LNCaP clone FGC (cell line): ENCODE results near the gene LMAN2.

Experiments
- DNase-seq: peaks from one replicate; pipeline ENCODE4 v3.0.0-alpha.2; 2011; ENCODE audit warnings: low read depth
- H3K4me3 ChIP-seq: 2 replicates; pipeline ENCODE4 v1.5.1; 2011; ENCODE audit warnings: mild to moderate bottlenecking, low read depth, low read length, control low read depth
- CTCF ChIP-seq: IDR thresholded peaks from 2 replicates; pipeline ENCODE4 v1.5.1; 2012; ENCODE audit warnings: mild to moderate bottlenecking; ENCODE audit not compliant: control insufficient read depth, insufficient read depth; ENCODE audit errors: extremely low read depth

Gene LMAN2

GRCh38 chr5:177293819-177294581 is 57.5 kb downstream of the LMAN2 start:
- DNase-seq: no peak
- no peak for TF ChIP-seq CTCF
- H3K4me3 ChIP-seq: no peak overlapping the region

- H3K4me3 ChIP-seq: no peak overlapping the region
- no peak for DNase-seq
- TF ChIP-seq CTCF: no peak
Observed at GRCh38 chr5:177291735-177292134, 59.7 kb downstream of the LMAN2 start.

- DNase-seq: no peak
- TF ChIP-seq CTCF: no peak
- no peak overlapping the region for H3K4me3 ChIP-seq
Observed at GRCh38 chr5:177290816-177291596, 60.5 kb downstream of the LMAN2 start.

- TF ChIP-seq CTCF: no peak
- DNase-seq: no peak
Observed at GRCh38 chr5:177288191-177288590, 63.3 kb downstream of the LMAN2 start.

More at GRCh38 chr5:177288191-177288590, 63.3 kb downstream of the LMAN2 start:
- no peak overlapping the region for H3K4me3 ChIP-seq
